Activated naive CD4-positive, alpha-beta T cell treated with anti-CD3 and anti-CD28 coated beads, Interleukin-2, amount 50 U/mL, for 16 hours (primary cell): ENCODE measurements around the gene RNF181.
"Not testable (repeated sequence)": the region's sequence is repeated elsewhere in the genome, so short reads cannot be mapped to it uniquely, and the experiment has no call there.

ENCODE experiments used
- DNase-seq: peaks from one replicate; pipeline ENCODE4 v3.0.0-alpha.2; 2020

Gene RNF181

DNA sequence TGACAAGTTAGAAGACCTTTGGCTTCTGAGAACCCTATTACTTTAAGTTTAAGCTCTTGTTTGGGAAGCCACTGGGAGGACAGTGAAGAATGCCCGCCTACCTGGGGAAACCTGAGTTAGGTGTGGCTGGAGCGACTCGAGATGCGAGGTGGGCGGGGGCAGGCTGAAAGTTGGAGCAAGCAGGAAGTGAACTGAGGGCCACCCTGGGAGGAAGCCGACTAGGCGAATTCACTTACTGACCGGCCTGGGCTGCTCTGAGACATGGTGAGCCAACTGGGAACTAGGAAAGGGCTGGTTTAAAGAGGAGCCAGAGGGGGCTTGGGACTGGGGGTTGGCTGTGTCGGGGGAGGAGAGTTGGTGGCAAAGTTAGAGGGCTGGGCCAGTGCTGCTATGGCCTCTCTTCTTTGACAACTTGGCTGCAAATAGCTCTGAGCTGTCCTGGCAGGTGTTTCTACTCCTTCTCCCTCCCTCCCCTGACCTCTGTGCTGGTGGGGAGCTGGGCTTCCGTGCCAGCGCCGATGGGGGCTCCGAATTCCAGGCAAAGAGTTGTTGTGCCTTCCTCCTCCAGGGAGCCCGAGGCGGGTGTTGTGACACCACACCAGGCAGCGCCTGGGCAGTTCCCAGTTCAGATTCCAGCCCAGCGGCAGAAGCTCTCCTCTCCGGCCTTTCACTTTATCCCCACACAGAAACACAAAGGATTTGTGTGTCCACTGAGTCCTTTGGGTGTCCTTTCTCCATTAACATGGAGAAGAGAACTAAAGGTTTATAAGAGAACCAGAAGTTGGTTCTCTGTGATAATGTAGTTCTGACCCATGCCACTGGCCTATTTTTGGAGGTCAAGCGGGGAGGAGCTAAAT is 17.9 kb upstream of the RNF181 start, which contains the start of gene VAMP8:
VAMP8 (plus strand) TSS at position 201 of the 857 bp plus-strand sequence; CDS start at position 262, 61 bp downstream.
- DNase-seq = peak; percentile 61

DNA sequence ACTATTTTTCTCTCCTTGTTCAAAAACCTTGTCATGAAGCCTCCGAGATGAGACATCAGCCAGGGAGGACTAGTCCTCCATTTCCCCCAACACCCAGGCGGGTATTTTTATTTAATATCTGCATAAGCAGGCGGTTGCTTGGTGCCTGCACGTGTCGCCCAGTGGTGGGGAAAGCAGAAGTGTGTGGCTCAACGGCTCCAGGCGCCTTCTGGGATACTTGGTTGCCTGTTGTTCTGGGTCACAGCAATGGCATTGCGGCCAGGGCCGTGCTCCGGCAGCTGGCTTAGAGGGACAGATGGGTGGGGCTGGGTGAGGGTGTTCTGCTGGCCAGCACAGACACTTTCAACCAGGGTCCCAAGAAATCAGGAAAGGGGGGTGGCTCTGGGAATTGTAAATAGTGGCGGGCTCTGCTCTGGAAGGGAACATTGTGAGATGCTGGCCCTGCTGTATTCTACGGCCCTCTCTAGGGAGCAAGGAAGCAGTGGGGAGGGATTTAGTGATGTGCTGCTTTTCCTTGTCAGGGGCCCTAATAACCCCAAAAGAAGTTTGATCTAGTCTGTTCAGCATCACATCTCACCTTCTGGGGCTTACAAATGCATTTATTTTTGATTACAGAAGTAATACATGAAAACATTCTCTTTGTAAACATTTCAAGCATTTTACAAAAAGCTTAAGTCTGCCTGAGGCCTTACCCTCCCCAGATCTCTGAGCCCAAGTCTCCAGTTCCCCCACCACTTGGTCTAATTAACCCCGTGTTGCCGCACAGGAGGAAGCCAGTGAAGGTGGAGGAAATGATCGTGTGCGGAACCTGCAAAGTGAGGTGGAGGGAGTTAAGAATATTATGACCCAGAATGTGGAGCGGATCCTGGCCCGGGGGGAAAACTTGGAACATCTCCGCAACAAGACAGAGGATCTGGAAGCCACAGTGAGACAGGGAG is 17.0 kb upstream of the RNF181 start:
- no peak for DNase-seq

DNA sequence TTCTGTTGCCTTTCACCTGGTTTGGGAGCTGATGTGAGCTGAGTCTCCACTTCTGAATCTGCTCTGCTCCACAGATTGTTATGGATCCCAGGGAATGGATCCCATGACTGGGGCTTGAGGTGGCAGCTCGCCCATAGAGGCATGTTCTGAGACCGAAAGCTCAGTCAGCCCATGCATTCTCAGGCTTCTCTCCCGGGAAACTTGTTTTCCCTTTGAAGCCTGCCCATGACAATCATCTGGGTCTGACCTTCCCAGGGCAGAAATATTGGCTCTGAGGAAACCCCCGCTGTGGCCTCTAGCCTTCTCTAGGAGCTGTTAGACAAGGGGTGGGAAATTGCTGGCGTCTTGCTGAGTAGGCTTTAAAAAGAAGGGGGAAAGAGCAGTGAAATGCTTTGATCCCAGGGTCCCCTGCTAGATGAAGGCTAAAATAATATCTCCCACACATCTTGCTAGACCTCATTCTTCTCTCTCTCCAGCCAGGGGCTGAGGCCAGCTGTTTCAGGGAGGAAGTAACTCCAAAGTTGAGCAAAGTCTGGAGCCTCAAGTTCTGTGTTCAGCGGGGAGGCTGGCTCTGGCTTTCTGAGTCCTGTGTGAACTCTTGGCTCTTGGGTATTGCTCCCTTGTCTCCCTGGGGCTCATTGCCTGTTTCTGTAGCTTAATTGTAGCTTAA is 16.1 kb upstream of the RNF181 start:
- no peak for DNase-seq

DNA sequence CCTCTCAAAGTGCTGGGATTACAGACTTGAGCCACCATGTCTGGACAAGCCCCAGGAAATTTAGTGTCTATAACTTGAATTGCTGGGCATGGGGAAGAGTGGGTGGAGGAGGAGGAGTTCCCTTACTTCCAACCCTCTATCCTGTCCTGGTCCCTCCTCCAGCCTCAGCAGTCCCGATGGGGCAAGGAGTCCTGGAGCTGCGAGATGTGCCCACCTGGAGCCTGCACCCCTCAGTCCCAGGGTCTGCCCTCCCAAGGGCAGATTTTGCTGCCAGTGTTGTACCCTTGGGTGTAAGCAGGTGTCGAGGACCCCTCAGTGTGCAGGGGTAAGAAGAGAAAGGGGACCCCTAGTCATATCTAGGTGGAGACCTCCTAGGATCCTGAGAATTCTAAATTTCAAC is 15.3 kb upstream of the RNF181 start:
- DNase-seq = no peak

DNA sequence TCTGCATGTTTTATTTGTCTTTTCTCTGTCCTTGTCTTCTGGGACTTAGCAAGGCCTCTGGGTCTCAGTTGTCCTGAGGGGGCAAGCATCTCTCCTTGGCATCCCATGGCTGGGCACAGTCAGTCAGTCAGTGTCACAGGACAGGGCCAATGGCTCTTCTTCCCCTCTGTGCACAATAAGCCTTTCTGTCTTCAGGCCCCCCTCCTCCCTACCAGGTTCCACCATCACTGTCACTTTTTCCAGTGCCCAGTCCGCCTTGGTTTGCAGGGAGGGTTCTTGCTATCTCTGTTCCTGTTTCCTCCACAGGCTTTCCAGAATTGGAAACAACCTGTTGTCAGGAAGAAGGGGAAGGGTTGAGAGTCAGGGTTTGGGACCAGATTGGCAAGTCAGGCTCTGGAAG is 13.1 kb upstream of the RNF181 start:
- DNase-seq = no peak

DNA sequence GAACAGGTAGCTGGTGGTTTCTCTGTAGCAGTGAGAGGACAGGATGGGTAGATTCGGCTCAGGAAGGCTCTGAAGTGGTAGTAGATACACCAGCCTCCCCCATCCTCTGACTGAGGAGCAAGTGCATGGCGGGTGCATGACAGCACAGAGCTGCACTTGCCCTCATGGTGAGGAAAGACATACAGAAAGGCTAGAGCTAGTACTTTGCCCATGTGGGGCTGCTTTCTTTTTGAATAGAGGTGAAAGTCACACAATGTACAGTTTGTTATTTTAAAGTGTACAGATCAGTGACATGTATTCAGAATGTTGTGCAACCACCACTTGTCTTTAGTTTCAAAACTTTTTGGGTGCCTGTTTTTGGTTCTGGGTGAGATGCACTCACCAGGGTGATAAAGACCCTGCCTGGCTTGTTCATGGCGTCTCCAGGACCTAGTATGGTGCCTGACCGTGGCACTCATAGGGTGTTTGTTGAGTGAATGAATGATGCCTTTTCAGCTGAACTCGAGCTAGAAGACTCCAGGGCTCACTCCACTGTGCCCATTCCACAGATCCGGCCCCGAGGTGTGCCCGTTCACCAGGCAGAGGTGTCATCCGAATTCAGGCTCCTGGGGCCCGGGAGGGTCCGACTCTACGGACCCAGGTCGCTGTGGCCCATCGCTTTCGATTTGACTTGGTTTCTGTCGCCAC is 11.7 kb upstream of the RNF181 start:
- DNase-seq = peak; percentile 33

DNA sequence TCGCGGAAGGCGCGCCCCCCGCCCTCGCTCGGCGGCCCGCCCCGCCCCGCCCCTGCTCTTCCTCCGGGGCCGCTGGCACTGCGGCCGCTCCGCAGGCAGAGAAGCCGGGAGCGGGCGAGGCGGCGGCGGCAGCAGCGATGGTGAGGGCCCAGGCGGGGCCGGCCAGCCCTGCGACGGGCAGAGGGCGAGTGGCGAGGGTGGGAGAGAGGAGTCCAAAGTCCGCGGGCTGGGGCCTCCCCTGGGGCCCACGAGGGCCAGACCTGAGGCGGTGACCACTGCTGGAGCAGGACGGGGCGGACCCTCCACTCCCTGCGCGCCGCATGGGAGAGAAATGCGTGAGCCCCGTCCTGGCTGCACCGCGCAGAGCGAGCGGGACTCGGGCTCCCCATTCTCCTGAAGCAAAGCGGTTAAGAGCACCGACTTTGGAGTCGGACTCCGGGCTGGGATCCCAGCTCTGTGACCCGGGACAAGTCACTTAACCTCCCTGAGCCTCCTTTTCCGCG is 11.1 kb upstream of the RNF181 start, which contains the start of gene VAMP5:
VAMP5 (plus strand) TSS at position 78 of the 503 bp plus-strand sequence; CDS start at position 138, 60 bp downstream.
- DNase-seq = peak; percentile 37

DNA sequence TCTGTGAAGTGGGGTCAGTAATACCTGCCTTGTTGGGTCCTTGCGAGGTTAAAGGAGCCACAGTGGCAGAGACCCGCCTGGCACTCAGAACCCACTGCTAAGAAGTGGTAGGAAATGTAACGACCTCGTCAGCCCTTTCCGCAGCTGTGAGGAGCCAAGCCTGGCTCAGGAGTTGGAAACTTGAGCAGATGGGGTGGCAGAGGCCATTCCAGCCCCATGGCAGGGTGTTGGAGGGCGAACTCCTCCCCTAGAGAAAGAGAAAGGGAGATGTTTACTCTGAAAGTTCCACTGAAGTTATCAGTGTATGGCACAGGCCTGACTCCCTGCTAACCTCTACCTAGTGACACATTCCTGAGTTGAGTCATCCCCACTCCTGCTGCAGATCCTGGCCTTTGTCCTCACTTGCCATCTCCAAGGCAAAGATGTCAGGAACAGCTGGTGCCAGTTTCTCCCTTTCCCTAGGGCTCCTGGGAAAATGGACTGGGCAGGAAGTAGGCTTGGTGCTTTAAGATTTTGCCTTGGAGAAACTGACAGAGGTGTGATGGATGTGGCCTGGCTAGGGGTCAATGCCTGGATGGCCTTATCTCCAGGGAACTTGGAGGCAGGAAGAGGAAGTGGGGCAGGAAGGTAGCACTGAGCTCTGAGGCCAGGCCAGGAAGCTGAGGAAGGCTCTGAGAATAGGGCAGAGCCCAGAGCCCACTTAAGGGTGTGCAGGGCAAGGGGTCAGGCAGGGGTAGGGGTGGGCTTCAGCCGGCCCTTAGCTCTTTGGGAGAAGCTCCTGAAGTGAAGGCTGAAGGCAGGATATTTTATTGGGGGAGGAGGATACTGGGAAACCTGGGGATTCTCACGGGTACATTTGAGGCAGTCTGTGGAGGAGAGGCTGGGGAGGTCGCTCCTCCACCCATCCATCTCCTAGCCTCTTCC is 10.4 kb upstream of the RNF181 start:
- DNase-seq = peak; percentile 34

DNA sequence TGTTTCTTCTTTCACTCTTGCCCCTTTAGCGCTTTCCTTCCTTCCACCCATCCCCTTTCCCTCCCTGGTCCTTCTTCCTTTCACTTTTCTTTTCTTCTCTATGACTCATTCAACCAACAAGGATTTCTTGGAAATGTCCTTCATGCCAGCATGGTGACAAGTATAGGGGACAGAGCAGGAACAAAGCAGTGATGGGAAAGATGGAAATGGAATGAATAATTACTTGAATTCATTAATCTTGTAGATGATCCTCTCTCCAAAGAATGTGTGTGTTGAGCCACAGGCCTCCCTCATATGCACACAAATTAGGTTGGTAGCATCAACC is 9.8 kb upstream of the RNF181 start:
- no peak for DNase-seq

DNA sequence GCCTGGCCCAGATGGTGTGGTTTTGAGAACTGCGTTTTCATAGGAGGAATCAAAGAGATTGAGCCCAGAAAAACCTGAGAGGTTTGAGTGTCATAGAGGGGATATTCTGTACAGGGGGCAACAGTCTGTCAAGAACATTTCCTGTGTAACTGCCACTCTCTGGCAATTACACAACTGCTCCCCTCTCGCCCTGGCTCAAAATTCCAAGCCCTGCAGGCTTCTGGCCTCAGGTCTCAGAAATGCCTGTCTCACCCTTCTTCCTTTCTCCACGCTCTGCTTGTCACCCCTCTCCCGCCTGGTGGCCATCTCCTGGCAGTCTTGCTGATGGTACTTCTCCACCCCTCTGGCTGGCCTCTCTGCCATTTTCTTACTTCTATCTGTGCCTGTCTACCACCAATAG is 7.3 kb upstream of the RNF181 start:
- no peak for DNase-seq

DNA sequence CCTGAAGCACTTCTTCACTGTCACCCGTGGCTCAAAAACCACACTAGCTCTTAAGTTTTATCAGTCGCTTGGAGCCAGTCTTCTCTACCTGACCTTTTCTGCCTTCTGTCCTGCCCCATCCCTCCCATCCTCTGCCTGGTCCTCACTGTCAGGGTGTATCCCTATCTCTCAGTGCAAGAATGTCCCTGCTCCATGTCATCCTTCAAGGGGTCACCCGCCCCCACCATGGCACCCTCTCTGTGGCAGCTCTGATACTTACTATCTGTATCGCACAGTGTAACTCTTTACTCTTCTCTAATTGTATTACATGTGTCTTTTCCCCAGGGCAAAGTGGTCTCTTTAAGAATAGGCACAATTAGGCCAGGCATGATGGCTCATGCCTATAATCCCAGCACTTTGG is 6.9 kb upstream of the RNF181 start:
- no peak for DNase-seq

DNA sequence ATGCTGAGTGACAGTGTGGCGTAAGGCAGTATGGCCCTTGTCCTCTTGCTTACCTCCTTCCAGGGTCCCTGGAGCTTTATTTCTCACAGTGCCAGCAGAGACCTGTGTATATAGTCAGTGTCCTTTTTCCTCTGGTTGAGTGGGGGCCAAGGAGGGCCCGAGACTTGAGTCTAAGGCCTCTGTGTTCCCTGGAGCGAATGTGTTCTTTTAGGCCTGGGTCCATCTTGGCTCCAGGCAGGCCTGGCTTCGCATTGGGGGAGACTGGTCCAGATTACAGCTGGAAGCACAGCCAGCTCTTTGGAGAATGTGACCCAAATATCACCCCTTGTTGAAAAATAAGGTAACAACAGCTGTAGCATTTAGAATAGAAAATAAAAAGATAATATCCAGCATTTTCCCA is 6.4 kb upstream of the RNF181 start:
- DNase-seq = no peak

DNA sequence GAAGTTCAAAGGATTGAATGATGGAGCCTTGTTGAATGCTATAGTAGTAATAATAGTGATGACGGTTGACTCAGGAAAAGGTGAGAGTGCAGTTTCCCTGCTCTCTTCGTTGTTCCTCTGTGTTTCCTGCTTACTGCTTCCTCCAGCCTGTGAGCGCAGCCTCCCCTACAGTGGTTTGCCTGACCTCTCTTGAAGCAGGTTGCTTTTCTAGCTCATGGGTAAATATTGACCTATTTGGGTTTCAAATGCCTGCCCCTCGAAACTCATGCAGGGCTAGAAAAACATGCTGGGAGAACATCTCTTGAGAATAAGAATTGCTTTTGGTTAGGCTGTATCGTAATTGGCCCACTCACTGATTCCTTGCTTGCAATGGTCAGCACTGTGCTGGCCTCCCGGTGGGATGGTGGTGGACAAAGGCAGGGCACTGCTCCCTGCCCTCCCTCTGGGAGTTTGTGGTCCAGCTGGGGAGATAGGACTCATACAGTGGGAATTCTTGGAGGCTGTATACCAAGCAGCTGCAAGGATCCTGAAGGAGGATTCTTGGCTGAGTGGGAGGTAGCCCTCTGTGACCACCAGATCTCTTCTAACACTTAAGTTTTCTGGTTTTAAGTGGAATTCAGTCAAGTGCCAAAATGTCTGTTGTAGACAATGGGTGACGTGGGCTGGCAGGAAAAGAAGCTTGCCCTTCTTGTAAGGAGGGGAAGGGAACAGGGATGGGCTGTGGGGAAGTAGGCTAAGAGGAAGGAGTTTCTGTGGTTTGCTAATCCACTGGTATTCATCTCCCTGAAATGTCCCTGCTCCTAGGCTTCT is 5.4 kb upstream of the RNF181 start:
- no peak for DNase-seq

DNA sequence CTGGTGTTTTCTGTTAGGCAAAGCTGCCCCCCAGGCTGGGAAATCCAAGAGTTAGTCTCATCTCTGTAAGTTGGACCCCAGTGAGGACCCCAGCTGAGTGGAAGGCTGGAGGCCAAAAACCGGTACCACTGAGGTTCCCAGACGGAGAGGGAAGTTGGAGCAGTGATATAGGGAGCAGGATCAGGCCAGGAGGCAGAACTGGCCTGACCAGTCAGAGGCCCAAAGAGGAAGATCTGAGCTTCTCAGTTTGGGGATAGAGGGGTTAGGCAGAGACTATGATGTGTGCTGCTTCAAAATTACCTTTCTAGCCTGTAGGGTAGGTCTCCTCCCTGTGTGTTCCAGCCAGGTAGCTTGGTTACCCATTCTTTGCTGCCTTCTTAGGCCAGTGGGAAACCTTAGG is 4.6 kb upstream of the RNF181 start:
- no peak for DNase-seq

DNA sequence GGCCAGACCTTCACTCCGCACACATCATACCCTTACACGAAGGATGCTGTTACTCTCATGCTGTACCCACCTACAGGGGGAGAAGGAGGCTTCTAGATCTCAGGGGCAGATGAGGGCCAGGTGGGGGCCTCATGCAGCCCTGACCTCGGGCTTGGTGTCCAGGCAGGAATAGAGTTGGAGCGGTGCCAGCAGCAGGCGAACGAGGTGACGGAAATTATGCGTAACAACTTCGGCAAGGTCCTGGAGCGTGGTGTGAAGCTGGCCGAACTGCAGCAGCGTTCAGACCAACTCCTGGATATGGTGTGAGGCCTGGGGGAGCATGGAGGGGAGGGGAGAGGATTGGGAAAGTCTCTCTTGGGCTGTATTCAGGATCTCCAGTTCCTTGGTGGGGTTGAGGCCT is 4.0 kb upstream of the RNF181 start:
- no peak for DNase-seq

DNA sequence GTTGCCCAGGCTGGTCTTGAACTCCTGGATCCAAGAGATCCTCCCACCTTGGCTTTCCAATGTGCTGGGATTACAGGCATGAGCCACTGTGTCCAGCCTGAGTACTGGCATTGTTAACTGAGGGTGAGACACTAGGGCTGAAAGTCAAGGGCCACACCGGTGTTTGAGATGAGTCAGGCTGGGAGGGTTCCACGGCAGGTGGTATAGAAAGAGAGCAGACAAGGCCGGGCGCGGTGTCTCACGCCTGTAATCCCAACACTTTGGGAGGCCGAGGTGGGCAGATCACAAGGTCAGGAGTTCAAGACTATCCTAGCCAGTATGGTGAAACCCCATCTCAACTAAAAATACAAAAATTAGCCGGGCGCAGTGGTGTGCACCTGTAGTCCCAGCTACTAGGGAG is 3.2 kb upstream of the RNF181 start:
- not testable (repeated sequence) for DNase-seq

DNA sequence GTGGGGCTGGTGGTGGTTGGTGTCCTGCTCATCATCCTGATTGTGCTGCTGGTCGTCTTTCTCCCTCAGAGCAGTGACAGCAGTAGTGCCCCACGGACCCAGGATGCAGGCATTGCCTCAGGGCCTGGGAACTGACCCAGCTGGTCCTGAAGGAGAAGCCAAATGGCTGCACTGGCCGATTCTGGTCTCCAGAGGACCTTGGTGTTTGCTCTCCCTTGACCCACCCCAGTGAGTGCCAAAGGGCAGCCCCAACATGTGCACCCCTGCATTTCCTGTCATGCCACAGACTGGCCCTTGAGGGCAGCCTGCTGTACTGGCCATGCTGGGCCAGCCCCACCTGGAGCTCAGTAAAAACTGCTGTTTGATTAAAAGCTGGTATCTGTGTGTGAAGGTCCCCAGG is 2.5 kb upstream of the RNF181 start:
- no peak for DNase-seq

DNA sequence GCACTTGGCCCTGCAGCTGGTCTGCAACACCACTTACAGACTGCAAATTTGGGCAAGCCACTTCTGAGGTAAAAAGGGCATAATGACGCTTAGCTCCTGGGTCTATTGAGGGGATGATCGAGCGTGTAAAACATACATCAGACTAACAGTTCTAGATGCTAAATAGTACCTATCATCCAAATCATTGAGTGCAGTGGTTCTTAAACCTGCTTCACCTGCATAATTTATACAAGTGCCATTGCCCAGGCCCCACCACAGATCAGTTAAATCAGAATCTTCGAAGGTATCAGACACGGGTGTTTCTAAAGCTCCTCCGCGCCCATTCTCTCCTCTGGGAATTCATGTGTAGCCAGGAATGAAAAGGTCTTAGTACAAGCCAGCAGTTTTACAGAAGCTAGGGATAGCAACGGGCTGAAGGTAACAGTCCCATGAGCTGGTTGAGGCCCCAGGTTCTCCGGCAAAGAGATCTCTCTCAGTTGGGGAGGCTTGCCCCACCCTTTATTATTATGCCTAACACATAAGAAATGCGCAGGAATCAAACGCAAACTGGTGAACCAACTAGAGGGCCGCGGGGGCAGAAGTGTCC is 737 bp upstream of the RNF181 start:
- DNase-seq = no peak

DNA sequence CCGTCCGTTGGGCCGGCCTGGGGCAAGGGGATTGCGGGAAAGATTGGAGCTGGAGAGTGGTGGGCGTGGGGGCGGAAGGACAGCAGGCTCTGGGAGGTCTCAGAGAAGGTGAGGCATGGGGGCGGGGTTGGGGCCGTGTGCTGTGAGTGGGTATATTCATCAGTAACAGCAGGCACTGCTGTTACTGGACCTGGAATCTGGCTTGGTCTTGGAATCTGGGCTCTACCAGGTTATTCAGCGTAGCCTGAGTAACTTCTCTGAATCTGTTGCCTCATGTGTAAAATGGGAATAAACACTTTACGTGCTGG is 435 bp downstream of the RNF181 start:
- peak; percentile 42 for DNase-seq

DNA sequence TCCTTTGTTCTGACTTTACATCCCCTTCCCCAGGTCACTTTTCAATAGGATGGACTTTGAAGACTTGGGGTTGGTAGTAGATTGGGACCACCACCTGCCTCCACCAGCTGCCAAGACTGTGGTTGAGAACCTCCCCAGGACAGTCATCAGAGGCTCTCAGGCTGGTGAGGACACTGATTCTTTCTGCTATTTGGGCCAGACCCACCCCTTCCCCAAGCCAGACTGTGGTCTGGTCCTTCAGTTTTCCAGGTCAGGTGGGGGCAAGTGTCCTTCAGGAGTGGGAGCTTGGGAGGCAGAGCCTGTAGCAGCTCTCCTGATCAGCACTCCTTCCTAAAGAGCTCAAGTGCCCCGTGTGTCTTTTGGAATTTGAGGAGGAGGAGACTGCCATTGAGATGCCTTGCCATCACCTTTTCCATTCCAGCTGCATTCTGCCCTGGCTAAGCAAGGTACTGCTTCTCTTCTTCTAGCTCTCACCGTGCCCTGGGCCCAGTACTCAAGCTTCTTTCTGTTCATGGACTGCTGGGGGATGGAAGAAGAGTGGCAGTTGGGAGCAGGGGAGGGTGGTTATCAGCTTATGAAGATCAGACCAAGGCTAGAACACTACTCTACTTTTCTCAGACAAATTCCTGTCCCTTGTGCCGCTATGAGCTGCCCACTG is 1.1 kb downstream of the RNF181 start:
- DNase-seq = no peak
